ENCODE measurements around the gene ST7L.
A peak's percentile ranks its signal among the peaks of the same experiment; 100 is the strongest.

The ST7L gene, protein sequence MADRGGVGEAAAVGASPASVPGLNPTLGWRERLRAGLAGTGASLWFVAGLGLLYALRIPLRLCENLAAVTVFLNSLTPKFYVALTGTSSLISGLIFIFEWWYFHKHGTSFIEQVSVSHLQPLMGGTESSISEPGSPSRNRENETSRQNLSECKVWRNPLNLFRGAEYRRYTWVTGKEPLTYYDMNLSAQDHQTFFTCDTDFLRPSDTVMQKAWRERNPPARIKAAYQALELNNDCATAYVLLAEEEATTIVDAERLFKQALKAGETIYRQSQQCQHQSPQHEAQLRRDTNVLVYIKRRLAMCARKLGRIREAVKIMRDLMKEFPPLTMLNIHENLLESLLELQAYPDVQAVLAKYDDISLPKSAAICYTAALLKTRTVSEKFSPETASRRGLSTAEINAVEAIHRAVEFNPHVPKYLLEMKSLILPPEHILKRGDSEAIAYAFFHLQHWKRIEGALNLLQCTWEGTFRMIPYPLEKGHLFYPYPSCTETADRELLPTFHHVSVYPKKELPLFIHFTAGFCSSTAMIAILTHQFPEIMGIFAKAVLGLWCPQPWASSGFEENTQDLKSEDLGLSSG

DNA sequence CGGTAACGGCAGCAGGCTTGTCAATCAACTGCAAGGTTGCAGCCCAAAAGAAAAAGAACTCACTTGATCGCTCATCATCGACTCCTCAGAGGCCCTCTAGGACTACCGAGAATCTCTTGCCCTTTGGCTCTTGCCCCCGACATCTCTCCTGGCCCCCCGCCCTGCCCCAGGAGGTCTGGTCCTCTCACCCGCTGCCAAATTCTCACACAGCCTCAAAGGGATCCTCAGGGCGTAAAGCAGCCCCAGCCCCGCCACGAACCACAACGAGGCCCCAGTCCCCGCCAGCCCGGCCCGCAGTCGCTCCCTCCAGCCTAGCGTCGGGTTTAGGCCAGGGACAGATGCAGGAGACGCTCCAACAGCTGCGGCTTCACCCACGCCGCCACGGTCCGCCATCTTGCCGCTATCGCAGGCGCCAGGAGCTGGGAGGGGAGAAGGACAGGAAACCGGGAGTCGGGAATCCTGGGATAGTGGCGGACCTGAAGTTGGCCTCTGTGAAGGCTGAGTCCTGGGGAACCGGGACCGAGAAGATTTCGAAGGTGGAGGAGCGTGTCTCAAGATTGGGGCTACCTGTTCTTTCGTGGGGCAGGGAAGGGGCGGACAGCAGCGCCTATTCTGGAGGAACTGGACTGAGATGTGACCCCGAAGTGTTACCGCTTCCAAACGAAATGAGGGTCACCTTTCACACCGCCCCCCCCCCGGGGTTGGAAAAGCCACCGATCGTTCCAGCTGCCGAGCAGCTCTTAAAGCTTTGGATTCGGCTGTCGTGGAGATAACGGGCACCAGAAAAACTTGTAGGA, at the start of gene ST7L:
TSS of gene ST7L (minus strand) at position 421 of the 797 bp plus-strand sequence. CDS start at position 393, 28 bp downstream.
- no peaks in the 10 kb centered on the region for H3K36me3 ChIP-seq (ENCODE audit: control insufficient read depth, insufficient read depth, low read length)
- H3K27me3 ChIP-seq (replicated peaks; ENCODE audit: control insufficient read depth, insufficient read depth, low read length) = no peaks in the 10 kb centered on the region
- TF ChIP-seq, protein P1, sequence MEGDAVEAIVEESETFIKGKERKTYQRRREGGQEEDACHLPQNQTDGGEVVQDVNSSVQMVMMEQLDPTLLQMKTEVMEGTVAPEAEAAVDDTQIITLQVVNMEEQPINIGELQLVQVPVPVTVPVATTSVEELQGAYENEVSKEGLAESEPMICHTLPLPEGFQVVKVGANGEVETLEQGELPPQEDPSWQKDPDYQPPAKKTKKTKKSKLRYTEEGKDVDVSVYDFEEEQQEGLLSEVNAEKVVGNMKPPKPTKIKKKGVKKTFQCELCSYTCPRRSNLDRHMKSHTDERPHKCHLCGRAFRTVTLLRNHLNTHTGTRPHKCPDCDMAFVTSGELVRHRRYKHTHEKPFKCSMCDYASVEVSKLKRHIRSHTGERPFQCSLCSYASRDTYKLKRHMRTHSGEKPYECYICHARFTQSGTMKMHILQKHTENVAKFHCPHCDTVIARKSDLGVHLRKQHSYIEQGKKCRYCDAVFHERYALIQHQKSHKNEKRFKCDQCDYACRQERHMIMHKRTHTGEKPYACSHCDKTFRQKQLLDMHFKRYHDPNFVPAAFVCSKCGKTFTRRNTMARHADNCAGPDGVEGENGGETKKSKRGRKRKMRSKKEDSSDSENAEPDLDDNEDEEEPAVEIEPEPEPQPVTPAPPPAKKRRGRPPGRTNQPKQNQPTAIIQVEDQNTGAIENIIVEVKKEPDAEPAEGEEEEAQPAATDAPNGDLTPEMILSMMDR (IDR thresholded peaks at IDR 0.05; ENCODE audit: insufficient read depth, low read length, poor library complexity, severe bottlenecking) = no peak
- H3K4me3 ChIP-seq (replicated peaks; ENCODE audit: low read depth, low read length) = peak within 1 kb of the TSS; percentile 88
- peak; percentile 80 for DNase-seq (ENCODE audit: extremely low read depth, insufficient read length)

DNA sequence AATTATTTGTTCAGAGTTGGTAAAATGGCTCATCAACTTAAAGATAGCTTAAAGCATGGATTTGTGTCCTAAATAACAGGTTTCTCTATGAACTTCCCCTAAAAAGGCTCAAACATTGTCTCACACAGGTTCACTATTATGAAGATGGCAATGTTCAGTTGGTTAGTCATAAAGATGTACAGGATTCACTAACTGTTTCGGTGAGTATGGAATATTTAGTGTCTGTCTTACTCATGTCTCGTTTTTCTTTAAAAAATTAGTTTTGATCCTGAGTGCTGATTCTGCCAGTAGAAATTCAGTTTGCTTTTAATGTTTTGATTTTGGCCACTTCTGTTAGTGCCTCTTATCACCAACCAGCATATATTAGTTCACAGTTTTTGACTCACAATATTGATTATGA, 48.0 kb upstream of the ST7L start:
- Histone ChIP-seq H3K36me3 (ENCODE audit: control insufficient read depth, insufficient read depth, low read length) (peaks cover 17% of the 10 kb centered on the region), H3K27me3 (replicated peaks; ENCODE audit: control insufficient read depth, insufficient read depth, low read length) (no peaks in the 10 kb centered on the region), H3K4me3 (replicated peaks; ENCODE audit: low read depth, low read length) (no peak overlapping the region)
- TF ChIP-seq, protein P1 (IDR thresholded peaks at IDR 0.05; ENCODE audit: insufficient read depth, low read length, poor library complexity, severe bottlenecking) = no peak
- no peak for DNase-seq (ENCODE audit: extremely low read depth, insufficient read length)

DNA sequence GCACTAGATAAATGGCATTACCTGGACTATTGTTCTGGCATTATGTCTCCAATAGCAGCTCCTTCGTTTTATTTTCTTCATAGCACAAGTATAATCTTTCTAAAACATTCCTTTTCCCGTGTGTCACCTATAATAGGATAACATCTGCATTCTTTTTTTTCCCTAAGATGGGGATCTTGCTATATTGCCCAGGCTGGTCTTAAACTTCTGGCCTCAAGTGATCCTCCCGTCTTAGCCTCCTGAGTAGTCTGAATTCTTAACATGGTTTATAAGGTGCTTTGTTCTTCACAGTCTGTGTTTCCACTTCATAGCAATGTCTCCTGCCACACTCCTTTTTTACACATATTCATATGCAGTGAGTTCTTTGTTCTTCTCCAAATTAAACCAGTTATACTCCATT, 46.9 kb upstream of the ST7L start:
- Histone ChIP-seq H3K36me3 (ENCODE audit: control insufficient read depth, insufficient read depth, low read length) (peaks cover 20% of the 10 kb centered on the region), H3K4me3 (replicated peaks; ENCODE audit: low read depth, low read length) (no peak overlapping the region), H3K27me3 (replicated peaks; ENCODE audit: control insufficient read depth, insufficient read depth, low read length) (no peaks in the 10 kb centered on the region)
- TF ChIP-seq, protein P1 (IDR thresholded peaks at IDR 0.05; ENCODE audit: insufficient read depth, low read length, poor library complexity, severe bottlenecking) = no peak
- DNase-seq (ENCODE audit: extremely low read depth, insufficient read length) = no peak

DNA sequence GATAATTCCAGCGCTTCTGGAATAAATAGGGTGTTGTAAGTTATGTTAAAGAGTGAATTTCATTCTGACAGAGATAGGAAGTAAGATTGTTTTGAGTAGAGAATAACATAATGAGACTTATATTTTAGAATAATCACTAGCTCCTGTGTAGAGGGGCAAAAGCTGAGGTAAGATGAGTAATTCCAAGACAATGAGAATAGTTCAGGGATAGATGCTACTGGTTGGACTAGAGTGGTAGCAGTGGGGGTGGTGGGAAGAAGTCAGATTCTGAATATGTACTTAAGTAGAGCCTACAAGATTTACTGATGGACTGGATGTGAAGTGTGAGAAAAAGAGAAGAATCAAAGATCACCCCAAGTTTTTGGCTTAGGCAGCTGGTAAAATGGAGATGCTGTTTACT, 32.3 kb upstream of the ST7L start:
- no peak overlapping the region for H3K4me3 ChIP-seq (replicated peaks; ENCODE audit: low read depth, low read length)
- no peak for DNase-seq (ENCODE audit: extremely low read depth, insufficient read length)
- H3K36me3 ChIP-seq (ENCODE audit: control insufficient read depth, insufficient read depth, low read length) = peaks cover 3% of the 10 kb centered on the region; the same call in 1 of the 2 replicates
- TF ChIP-seq, protein P1 (IDR thresholded peaks at IDR 0.05; ENCODE audit: insufficient read depth, low read length, poor library complexity, severe bottlenecking) = no peak
- no peaks in the 10 kb centered on the region for H3K27me3 ChIP-seq (replicated peaks; ENCODE audit: control insufficient read depth, insufficient read depth, low read length)

DNA sequence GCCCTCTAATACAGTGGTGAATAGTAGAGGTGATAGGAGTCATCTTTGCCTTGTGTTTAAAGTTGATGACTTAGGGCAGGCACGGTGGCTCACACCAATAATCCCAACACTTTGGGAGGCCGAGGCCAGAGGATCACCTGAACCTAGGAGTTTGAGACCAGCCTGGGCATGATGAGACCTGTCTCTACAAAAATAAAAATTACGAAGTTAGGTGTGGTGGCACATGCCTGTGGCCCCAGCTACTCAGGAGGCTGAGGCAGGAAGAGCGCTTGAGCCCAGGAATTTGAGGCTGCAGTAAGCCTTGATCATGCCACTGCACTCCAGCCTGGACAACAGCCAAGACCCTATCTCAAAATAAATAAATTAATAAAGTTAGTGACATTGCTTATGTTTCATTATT, 27.3 kb upstream of the ST7L start:
- TF ChIP-seq, protein P1 (IDR thresholded peaks at IDR 0.05; ENCODE audit: insufficient read depth, low read length, poor library complexity, severe bottlenecking) = no peak
- peaks cover 3% of the 10 kb centered on the region; the same call in 1 of the 2 replicates for H3K36me3 ChIP-seq (ENCODE audit: control insufficient read depth, insufficient read depth, low read length)

More for the DNA sequence above, 27.3 kb upstream of the ST7L start:
- Histone ChIP-seq H3K27me3 (replicated peaks; ENCODE audit: control insufficient read depth, insufficient read depth, low read length) (no peaks in the 10 kb centered on the region), H3K4me3 (replicated peaks; ENCODE audit: low read depth, low read length) (no peak overlapping the region)
- DNase-seq (ENCODE audit: extremely low read depth, insufficient read length) = no peak
